Thymus (tissue), 11 donors: ENCODE measurements around the gene KLHDC3. TPM values are rescaled to one million over a fixed set of nuclear protein-coding genes. Genes with fewer than 3 reads are reported as not detected.

Experiments used
- DNase-seq, 9 donors: peaks; one replicate each; pipeline ENCODE4 v3.0.0-alpha.2; 2013; ENCODE audit warnings: low spot score in 9 of 9, low read depth in 6 of 9, missing footprints in 1 of 9
- H3K27ac ChIP-seq, 2 donors: one replicate each; pipeline ENCODE4 v1.5.1; 2013; ENCODE audit warnings: control low read depth in 1 of 2, low read depth in 1 of 2, low read length in 1 of 2, mild to moderate bottlenecking in 1 of 2, moderate library complexity in 1 of 2
- H3K27me3 ChIP-seq, 2 donors: one replicate each; pipeline ENCODE4 v1.5.1; 2013; ENCODE audit warnings: low read length in 1 of 2; ENCODE audit not compliant: control insufficient read depth in 2 of 2, insufficient read depth in 1 of 2
- H3K36me3 ChIP-seq, 2 donors: one replicate each; pipeline ENCODE4 v1.5.1; 2013; ENCODE audit warnings: low read length in 1 of 2, mild to moderate bottlenecking in 1 of 2, moderate library complexity in 1 of 2; ENCODE audit not compliant: control insufficient read depth in 2 of 2, insufficient read depth in 2 of 2
- H3K4me1 ChIP-seq, 2 donors: one replicate each; pipeline ENCODE4 v1.5.1; 2013; ENCODE audit warnings: low read length in 2 of 2; ENCODE audit not compliant: control insufficient read depth in 2 of 2, insufficient read depth in 2 of 2
- H3K4me3 ChIP-seq, 2 donors: one replicate each; pipeline ENCODE4 v1.5.1; 2013; ENCODE audit warnings: low read length in 2 of 2, control low read depth in 1 of 2, mild to moderate bottlenecking in 1 of 2
- H3K9me3 ChIP-seq, 2 donors: one replicate each; pipeline ENCODE4 v1.5.1; 2013; ENCODE audit warnings: low read length in 1 of 2, mild to moderate bottlenecking in 1 of 2; ENCODE audit not compliant: control insufficient read depth in 2 of 2, insufficient read depth in 1 of 2
- WGBS: extraction: QIAGEN DNeasy Blood & Tissue Kit; methylation state at CpG from one replicate; pipeline ENCODE4 v1.1.7; 2013; 5-methylcytosine and 5-hydroxymethylcytosine counted together
- polyA plus RNA-seq: library from polyadenylated mRNA; stranded (reverse); fragments of 200-250 nt; gene quantifications from one replicate; pipeline ENCODE4 v1.2.3, GENCODE V29; 2013
- total RNA-seq: library from RNA; stranded (reverse); fragments of 120-200 nt; gene quantifications from one replicate; pipeline ENCODE4 v1.2.4, GENCODE V29; 2013
- donor health status: healthy.

Gene KLHDC3
- total and polyA plus RNA-seq, 2 donors: 73.8 to 87.0 TPM

DNA sequence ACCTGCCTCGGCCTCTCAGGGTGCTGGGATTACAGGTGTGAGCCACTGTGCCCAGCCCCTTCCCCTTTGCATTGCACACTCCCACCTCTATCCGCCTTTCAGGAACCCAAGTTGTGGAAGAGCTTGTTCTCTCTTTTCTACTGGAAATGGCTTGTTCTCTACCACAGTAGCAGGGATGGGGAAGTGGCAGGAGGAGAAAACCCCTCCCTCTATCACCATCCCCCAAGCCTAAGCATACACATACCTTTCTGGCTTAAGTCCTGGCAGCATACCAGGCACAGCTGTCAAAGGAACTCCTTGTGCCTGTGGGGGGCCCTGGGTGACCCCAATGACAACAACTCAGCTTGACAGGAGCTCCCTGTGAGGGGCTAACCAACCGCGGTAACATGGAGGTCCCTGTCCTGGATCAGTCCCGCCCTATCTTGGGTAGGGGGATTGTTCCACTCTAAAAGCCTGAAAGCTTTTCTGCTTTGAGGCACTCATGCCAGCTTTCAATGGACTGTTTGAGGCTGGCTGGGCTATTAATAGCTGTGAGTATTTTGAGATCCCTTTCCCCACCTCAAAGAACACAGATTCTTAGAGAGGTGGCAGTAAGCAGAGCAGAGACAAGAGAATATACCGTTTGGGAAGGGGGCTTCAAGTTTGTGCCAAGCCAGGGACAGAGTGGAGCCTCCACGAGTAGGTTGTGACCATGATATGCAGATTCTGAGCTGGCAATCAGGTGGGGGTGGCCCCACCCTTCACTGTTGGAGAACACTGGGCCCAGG is 2.3 kb downstream of the KLHDC3 start:
- DNase-seq: no peak
- Histone ChIP-seq H3K27me3 (no peaks in the 10 kb centered on the region), H3K4me1 (peaks cover 20 to 59% of the 10 kb centered on the region in 2 donors), H3K9me3 (peaks cover 1 to 10% of the 10 kb centered on the region in 2 donors), H3K36me3 (peaks cover 46 to 63% of the 10 kb centered on the region in 2 donors), H3K27ac (no peak overlapping the region), H3K4me3 (no peak overlapping the region)
- 92% methylated on average over 7 of the region's 7 CpGs for WGBS

- no peak overlapping the region for H3K27ac ChIP-seq
- H3K4me3 ChIP-seq: no peak overlapping the region
- no peak for DNase-seq
- H3K4me1 ChIP-seq: peaks cover 20 to 60% of the 10 kb centered on the region in 2 donors
- no peaks in the 10 kb centered on the region for H3K27me3 ChIP-seq
- peaks cover 1 to 10% of the 10 kb centered on the region in 2 donors for H3K9me3 ChIP-seq
- peaks cover 40 to 58% of the 10 kb centered on the region in 2 donors for H3K36me3 ChIP-seq
- 98% methylated on average over 12 of the region's 12 CpGs for WGBS
These were observed 2.9 kb downstream of the KLHDC3 start for GRCh38 chr6:43016943-43017334.

GRCh38 chr6:43019152-43019551 is 5.1 kb downstream of the KLHDC3 start:
- Histone ChIP-seq H3K4me3 (no peak overlapping the region), H3K27ac (peak overlapping the region in 1 of 2 donors; percentile 49), H3K27me3 (no peaks in the 10 kb centered on the region), H3K9me3 (peaks cover 1 to 5% of the 10 kb centered on the region in 2 donors), H3K36me3 (peaks cover 43 to 59% of the 10 kb centered on the region in 2 donors), H3K4me1 (peaks cover 17 to 57% of the 10 kb centered on the region in 2 donors)
- over 99% methylated on average over 2 of the region's 2 CpGs for WGBS
- DNase-seq: no peak

GRCh38 chr6:43020052-43020705 is 6.1 kb downstream of the KLHDC3 start:
- peaks cover 54 to 69% of the 10 kb centered on the region in 2 donors for H3K36me3 ChIP-seq
- peaks cover 10 to 48% of the 10 kb centered on the region in 2 donors for H3K4me1 ChIP-seq
- no peak overlapping the region for H3K27ac ChIP-seq
- 98% methylated on average over 3 of the region's 3 CpGs for WGBS
- no peak for DNase-seq
- H3K9me3 ChIP-seq: peaks cover 1 to 5% of the 10 kb centered on the region in 2 donors
- no peak overlapping the region for H3K4me3 ChIP-seq
- no peaks in the 10 kb centered on the region for H3K27me3 ChIP-seq

DNA sequence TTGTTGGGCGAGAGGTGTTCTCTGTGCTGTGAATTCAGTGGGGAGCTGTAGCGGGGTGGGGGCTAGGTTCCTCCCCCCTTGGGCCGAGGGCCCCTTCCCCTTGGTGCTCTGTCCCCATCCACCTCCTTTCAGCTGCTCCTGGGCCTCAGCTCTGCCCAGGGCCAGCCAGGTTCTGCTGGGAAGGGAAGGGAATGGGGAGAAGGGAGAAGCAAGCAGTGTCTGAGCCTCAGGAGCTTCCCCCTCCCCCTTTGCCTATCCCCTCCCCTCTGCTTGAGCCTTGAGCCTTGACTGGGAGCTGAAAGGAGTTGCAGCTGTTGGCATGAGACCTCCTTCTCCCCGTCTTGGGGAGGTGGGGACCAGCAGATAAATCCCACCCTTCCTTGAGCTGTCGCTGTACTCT is 6.8 kb downstream of the KLHDC3 start:
- peak overlapping the region; percentile 83 to 84 for H3K4me3 ChIP-seq
- no peaks in the 10 kb centered on the region for H3K27me3 ChIP-seq
- peaks cover 8 to 42% of the 10 kb centered on the region in 2 donors for H3K4me1 ChIP-seq
- peaks cover 58 to 75% of the 10 kb centered on the region in 2 donors for H3K36me3 ChIP-seq
- DNase-seq: no peak
- H3K27ac ChIP-seq: peak overlapping the region; percentile 73 to 87
- WGBS: 83% methylated on average over 5 of the region's 5 CpGs
- H3K9me3 ChIP-seq: peaks cover 1 to 5% of the 10 kb centered on the region in 2 donors

GRCh38 chr6:43021270-43022047 is 7.4 kb downstream of the KLHDC3 start, which contains the start of gene RRP36:
Gene RRP36, plus strand, starts transcription at chr6:43021623. Its CDS starts 32 bp downstream, at chr6:43021655.
- peak in 8 of 9 donors; percentile 24 to 71 (median 40) for DNase-seq
- Histone ChIP-seq H3K27me3 (no peaks in the 10 kb centered on the region), H3K36me3 (peaks cover 59 to 77% of the 10 kb centered on the region in 2 donors), H3K9me3 (peaks cover 1 to 5% of the 10 kb centered on the region in 2 donors), H3K27ac (peak within 1 kb of the TSS; percentile 87 to 92), H3K4me1 (peaks cover 8 to 36% of the 10 kb centered on the region in 2 donors), H3K4me3 (peak within 1 kb of the TSS; percentile 83 to 84)
- 2% methylated on average over 56 of the region's 56 CpGs for WGBS

- 100% methylated on average over 2 of the region's 2 CpGs for WGBS
- no peak overlapping the region for H3K4me3 ChIP-seq
- peaks cover 58 to 76% of the 10 kb centered on the region in 2 donors for H3K36me3 ChIP-seq
- H3K4me1 ChIP-seq: peaks cover 8 to 21% of the 10 kb centered on the region in 2 donors
- peaks cover 0 to 5% of the 10 kb centered on the region in 2 donors for H3K9me3 ChIP-seq
- DNase-seq: no peak
- no peaks in the 10 kb centered on the region for H3K27me3 ChIP-seq
- no peak overlapping the region for H3K27ac ChIP-seq
These were observed 10.4 kb downstream of the KLHDC3 start for GRCh38 chr6:43024436-43024835.

DNA sequence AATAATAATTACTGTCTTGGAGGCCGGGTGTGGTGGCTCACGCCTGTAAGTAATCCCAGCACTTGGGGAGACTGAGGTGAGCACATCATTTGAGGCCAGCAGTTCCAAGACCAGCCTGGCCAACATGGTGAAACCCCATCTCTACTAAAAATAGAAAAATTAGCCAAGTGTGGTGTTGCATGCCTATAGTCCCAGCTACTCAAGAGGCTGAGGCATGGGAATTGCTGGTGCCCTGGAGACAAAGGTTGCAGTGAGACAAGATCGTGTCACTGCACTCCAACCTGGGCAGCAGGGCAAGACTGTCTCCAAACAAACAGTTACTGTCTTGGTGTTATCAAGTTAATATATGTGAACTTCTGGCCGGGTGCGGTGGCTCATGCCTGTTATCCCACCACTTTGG is 12.3 kb downstream of the KLHDC3 start:
- no peak overlapping the region for H3K27ac ChIP-seq
- no peaks in the 10 kb centered on the region for H3K27me3 ChIP-seq
- peaks cover 65 to 74% of the 10 kb centered on the region in 2 donors for H3K36me3 ChIP-seq

More for the DNA sequence above, 12.3 kb downstream of the KLHDC3 start:
- H3K4me3 ChIP-seq: no peak overlapping the region
- peaks cover 3 to 13% of the 10 kb centered on the region in 2 donors for H3K4me1 ChIP-seq
- no peak for DNase-seq
- no peaks in the 10 kb centered on the region for H3K9me3 ChIP-seq
- 99% methylated on average over 5 of the region's 5 CpGs for WGBS
